Central memory CD4-positive, alpha-beta T cell (primary cell): Measurements from ENCODE around the gene ELAVL1.

ENCODE experiments used
- DNase-seq: peaks from one replicate; pipeline ENCODE4 v3.0.0; 2022

ELAVL1 gene

GRCh38 chr19:7983995-7984837 is 21.2 kb downstream of the ELAVL1 start:
- DNase-seq: no peak

DNA sequence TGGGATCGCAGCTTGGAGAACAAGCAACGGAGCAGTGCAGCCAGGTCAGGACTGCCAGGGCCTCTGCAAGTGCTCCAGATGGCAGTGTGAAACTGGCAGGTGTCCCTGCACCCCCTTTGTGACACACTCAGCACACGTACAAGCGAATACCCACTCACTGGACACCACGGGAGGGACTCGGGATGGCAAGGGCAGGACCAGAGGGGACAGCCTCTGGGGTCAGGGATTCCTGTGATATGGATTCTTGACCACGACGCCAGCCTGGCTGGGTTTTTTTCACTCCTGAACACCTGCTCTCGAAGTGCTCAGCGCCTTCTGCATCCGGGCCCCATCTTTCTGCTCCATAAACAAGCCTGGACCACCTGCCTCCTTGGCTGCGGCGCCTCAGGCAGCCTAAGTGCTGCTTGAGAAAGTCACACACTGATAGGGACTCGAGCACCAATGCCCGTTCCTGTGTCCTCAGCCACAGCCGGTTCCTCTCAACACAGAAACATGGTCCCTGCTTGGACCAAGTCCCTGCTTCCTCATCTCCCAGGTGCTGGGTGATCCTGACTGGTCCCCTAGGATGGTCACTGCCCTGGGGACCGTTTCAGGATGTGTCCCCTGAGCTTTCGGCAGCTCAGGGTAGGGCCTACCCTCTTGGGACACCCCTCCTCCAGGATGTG is 22.0 kb downstream of the ELAVL1 start:
- no peak for DNase-seq

- no peak for DNase-seq
These were observed 22.8 kb downstream of the ELAVL1 start for GRCh38 chr19:7982651-7983099.

DNA sequence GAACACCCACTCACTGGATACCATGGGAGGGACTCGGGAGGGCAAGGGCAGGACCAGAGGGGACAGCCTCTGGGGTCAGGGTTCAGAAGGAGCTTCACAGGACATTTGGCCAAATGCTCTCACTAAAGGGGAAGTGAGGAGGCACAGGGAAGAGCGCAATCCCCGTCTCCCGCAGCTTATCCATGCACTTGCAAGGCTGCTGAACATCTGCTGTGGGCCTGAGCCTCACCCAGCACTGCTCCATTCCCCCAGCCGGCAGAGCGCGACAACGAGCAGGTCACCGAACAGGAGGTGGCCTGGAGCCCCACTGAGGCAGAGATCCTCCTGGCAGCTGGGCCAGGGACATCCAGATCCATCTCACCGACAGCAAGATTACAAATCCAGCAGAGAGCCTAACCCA is 23.3 kb downstream of the ELAVL1 start:
- no peak for DNase-seq

- no peak for DNase-seq
These were observed 23.8 kb downstream of the ELAVL1 start for GRCh38 chr19:7981661-7982060.

- no peak for DNase-seq
These were observed 24.2 kb downstream of the ELAVL1 start for GRCh38 chr19:7981199-7981598.

- DNase-seq: no peak
These were observed 24.8 kb downstream of the ELAVL1 start for GRCh38 chr19:7980635-7981121.

- DNase-seq: no peak
These were observed 25.3 kb downstream of the ELAVL1 start for GRCh38 chr19:7980168-7980567.

DNA sequence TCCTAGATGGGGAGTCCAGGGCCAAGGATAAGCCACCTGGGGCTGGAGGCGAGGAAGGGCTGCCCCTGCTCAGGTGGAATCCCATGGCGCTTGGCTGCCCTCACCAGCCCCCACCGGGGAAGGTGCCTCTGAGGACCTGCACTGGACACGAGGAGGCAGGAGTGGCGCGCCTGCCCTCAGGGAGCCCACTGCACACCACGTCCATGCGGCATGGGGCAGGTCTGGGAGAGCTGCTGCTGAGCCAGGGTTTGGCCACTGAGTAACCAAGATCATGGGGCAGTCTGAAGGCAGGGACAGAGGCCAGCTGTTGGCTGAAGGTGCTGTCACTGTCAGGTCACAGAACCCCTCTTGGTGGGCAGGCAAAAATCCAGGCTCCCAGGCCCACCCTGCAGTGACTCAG is 25.9 kb downstream of the ELAVL1 start:
- DNase-seq: no peak

GRCh38 chr19:7979011-7979410 is 26.4 kb downstream of the ELAVL1 start:
- DNase-seq: no peak

GRCh38 chr19:7978179-7978825 is 27.1 kb downstream of the ELAVL1 start:
- DNase-seq: no peak

DNA sequence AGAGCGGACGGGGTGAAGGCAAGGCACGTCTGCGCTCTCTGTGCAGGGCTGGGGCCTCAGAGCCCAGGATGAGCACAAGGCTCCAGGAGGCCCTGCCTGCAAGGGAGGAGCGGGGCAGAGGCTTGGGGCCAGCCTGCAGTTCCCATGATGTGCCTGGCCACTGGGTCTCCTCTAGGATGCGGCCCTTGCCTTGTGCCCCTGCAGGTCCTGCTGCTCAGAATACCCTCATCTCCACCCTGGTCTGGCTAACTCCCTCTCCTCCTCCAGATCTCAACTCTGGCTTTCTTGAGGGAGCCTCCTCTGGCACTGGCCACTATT is 27.8 kb downstream of the ELAVL1 start:
- no peak for DNase-seq

- DNase-seq: no peak
These were observed 28.3 kb downstream of the ELAVL1 start for GRCh38 chr19:7977021-7977722.

- DNase-seq: no peak
These were observed 29.0 kb downstream of the ELAVL1 start for GRCh38 chr19:7976461-7976860.

GRCh38 chr19:7975037-7975436 is 30.4 kb downstream of the ELAVL1 start:
- DNase-seq: no peak

DNA sequence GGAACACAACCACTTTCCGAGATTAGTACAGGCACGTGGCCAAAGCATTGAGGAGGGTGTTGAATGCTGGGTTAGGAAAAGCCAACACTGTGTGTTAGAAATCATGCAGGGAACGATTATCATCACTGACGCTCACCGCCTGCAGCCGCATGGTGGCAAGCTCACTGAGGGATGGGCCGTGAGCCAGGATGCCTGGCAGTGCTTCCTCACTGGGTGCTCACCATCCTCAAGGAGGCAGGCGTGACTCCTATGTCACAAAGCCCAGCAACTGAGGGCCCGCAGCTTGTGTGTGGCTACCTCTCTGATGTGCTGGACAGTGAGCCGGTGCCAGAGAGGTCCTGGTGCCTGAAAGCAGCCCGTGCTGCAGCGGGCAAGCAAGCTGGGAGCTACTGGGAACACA is 31.6 kb downstream of the ELAVL1 start:
- no peak for DNase-seq

DNA sequence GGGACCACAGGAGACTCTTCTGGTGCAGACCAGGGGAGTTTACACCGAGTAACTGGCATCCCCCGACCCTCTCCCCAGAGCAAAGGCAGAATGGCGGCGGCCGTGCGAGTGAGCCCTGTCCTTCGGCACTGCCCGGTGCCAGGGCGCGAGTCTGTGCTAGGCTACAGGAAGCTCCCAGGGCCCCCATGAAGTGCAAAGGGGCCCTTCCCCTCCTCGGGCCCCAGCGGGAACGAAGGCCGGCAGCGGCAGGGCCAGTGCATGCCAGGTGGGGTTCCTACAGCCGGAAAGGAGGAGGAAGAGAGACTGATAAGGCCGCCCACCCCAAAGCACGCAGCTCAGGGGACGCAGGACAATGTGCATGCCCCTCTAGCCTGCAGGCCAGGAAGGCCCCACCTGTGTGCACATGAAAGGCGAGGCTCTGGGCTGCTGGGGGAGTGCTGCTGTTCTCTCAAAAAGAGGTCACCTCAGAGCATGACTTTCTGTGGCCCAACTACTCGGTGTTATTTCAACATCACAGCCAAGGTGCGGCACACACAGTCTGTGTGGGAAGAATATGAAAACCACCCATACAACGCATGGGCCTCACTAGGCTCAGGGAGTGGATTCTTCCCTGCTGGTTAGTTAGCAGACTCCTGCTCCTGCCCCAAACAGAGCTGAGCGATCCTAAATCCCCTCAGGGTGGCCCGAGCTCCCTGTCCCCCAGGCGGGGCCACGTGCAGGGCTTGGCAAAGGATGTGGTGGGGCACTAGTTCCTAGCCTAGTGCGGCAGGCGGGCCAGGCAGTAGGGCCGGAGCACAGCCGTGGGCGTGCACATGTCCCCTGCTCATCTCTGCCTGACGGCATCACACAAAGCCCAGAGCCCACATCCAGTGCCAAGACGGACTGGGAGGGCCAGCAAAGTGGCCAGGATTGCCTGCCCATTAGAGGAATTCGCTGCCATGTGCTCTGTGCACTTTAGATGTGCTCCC is 33.6 kb downstream of the ELAVL1 start:
- DNase-seq: no peak

GRCh38 chr19:7970716-7971448 is 34.6 kb downstream of the ELAVL1 start:
- peak; percentile 11 for DNase-seq

DNA sequence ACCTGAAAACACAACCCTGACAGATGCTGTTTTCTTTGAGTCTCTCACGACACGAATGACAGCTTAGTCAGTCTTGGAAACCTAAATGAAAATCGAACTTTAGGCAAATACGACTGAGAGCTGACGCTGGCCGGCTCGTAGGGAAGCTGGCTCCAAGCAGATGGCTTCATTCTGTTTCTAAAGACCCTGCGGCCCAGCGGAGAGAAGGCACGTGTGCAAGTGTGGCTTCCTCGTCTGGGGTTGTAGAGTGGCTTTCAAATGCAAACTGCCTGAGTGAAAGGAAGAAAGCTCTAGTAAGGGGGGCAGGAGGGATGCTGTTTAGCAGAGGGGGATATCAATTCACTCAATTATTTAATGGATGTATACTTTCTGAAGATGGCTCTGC is 35.9 kb downstream of the ELAVL1 start:
- DNase-seq: no peak

GRCh38 chr19:7968796-7969554 is 36.5 kb downstream of the ELAVL1 start:
- DNase-seq: no peak
